ENCODE results near the gene MRPL27. TPM values are rescaled to one million over a fixed set of nuclear protein-coding genes. Genes with fewer than 3 reads are reported as not detected.

The MRPL27 gene
- total RNA-seq = 68.6 and 68.9 TPM in 2 replicates

GRCh38 chr17:50372758-50373556 lies at the start of gene MRPL27, which contains the start of gene EME1:
Gene MRPL27, minus strand, starts transcription at chr17:50373184. Its CDS starts 14 bp downstream, at chr17:50373170.
Gene EME1, plus strand, starts transcription at chr17:50373229. Its CDS starts 1,980 bp downstream, at chr17:50375209.

DNA sequence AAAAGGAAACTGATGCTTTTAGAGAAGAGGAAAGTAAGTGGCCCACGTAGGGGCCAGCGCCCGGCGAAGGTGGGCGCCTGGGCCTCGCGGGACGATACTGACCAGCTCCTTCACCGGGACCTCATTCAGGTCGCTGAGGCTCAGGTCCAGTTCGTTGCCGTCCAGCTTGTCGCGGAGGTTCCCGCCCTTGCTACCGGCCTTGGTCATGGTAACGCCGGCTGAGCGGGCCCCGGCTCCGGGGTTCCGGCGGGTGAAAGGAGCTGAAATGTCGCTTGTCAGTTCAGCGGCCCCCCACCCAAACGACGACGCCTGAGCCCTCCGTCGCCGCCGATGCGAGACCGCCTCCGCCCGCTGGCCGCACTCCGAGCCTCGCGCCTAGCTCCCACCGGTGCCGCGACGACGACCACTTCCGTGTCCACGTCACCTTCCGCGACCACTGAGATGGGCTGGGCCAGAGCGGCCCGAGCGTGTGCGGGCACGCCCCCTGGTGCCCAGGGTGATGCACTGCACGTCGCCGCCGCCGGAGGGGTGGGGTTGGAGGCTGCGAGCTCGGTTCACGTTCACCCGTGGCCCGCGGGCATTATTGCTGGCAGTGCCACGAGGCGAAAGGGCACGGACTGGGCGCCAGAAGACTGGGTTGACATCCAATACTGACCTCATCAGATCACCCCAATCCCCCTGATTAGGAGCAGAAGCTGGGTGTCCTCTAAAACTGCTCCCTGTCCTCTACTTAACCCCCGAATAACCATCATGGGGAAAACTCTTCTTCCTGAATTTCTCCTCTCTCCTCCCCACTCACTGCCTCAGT lies 24.3 kb upstream of the MRPL27 start, which contains the start of gene LRRC59:
TSS of gene LRRC59 (minus strand) at position 413 of the 808 bp plus-strand sequence. CDS start at position 207, 206 bp downstream.

GRCh38 chr17:50345432-50346312 lies 27.3 kb downstream of the MRPL27 start, which contains the start of gene XYLT2:
Gene XYLT2, plus strand, starts transcription at chr17:50346126. Its CDS starts 15 bp downstream, at chr17:50346141.

Other genes with a start within 250 kb of the MRPL27 start
- gene SAMD14, start 243.0 kb downstream of the MRPL27 start, total RNA-seq = 1.4 and 1.9 TPM in 2 replicates
- 25.6 and 41.8 TPM in 2 replicates for gene PPP1R9B, start 222.5 kb downstream of the MRPL27 start, total RNA-seq
- 0.18 TPM in 1 of 2 replicates, not detected in the other for gene SGCA, start 207.2 kb downstream of the MRPL27 start, total RNA-seq
- gene COL1A1, start 171.6 kb downstream of the MRPL27 start, total RNA-seq = 1,223 and 1,870 TPM in 2 replicates
- under 0.01 and 0.09 TPM in 2 replicates for gene TMEM92, start 98.7 kb downstream of the MRPL27 start, total RNA-seq
- 46.5 and 52.6 TPM in 2 replicates for gene XYLT2, start 27.1 kb downstream of the MRPL27 start, total RNA-seq
- gene EME1, start within 50 bp of the MRPL27 start, total RNA-seq = 1.3 TPM in 2 replicates
- 135 and 154 TPM in 2 replicates for gene LRRC59, start 24.3 kb upstream of the MRPL27 start, total RNA-seq
- gene ACSF2, start 53.0 kb upstream of the MRPL27 start, total RNA-seq = 20.3 and 40.5 TPM in 2 replicates
- not detected in 2 replicates for gene CHAD, start 95.7 kb upstream of the MRPL27 start, total RNA-seq
- gene RSAD1, start 105.7 kb upstream of the MRPL27 start, total RNA-seq = 9.8 and 16.6 TPM in 2 replicates
- 0.43 and 1.6 TPM in 2 replicates for gene MYCBPAP, start 135.3 kb upstream of the MRPL27 start, total RNA-seq
- gene EPN3, start 159.6 kb upstream of the MRPL27 start, total RNA-seq = not detected in 2 replicates
- 56.9 and 59.6 TPM in 2 replicates for gene SPATA20, start 174.0 kb upstream of the MRPL27 start, total RNA-seq
- under 0.01 and 0.37 TPM in 2 replicates for gene CACNA1G, start 187.5 kb upstream of the MRPL27 start, total RNA-seq

Data from smooth muscle cell of bladder (primary cell).